NCI-H1417 (cell line): ENCODE measurements around the gene MEGF6.
A peak's percentile ranks its signal among the peaks of the same experiment; 100 is the strongest.

ENCODE experiments used
- DNase-seq, 3 experiments: peaks; one replicate each; lab custom pipeline; 2025; lab: John Stamatoyannopoulos, UW

MEGF6 gene

DNA sequence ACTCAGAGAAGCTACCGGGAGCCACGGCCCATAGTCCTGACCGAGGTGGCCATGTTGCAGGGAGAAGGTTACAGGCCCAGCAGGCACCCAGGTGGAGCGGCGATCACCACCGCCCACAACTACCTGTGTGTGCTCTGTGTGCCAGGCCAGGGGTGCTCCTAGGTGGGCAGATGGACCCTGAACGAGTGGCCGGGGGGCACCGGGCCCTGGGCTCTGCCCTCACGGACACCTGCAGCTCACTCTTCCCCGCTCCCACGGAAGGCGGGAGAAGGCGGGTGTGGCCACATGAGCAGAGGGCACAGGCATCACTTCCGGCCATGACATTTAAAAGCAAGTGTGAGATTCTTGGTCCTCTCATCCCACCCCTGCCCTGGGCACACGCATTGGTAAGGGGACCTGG is 73.9 kb downstream of the MEGF6 start:
- no peak for DNase-seq

DNA sequence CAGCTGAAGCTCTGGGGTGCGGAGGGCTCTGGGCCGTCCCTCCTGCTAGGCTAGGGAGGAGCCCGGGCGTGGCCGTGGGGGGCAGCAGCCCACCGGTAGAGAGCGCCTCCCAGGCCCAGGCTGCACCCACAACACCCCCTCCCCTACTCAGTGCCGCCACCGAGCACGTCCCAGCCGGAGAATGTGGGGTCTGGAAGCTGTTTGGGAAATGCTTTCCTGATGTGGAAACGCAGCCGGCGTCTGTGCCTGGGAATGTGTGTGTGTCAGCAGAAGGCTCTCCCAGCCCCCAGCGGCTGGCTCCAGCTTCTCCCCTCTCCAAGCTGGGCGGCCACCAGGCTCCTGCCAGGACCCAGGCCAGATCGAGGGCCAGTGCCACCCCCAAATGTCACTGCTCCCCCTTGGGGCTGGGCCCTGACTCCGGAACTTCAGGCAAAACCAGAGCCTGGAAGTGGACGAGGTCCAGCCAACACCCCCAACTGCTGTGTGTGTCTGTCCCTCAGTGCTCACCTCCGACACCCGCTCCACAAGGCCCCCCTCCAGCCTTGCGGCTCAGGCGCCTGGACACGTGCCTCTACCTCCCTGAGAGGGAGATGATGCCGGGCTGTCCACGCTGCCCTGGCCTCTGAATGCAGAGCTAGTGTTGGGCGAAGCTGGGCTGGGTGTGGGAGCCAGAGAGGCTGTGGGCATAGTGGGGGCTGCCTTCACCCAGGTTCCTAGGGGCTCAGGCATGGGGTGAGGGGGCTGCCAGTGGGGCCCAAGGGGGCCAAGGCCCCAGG is 74.7 kb downstream of the MEGF6 start:
- no peak for DNase-seq

DNA sequence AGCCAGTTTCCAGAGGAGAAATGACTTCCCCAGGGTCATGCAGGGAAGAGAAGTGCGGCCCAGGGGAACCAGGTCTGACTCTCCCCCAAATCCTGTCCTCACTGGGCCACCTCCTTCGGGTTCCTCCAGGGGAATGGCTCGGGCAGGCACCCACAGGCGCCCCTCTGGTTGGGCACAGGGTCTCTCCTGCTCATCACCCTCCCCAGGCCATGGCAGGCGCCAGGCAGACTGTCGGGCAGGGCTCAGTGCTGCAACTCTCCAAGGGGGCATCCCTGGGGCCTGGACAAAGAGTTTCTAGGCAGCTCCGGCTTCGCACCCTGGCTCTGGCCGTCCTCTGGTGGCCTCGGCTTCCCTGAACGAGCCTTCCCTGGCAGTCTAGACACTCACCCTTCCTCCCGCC is 75.6 kb downstream of the MEGF6 start:
- no peak for DNase-seq

DNA sequence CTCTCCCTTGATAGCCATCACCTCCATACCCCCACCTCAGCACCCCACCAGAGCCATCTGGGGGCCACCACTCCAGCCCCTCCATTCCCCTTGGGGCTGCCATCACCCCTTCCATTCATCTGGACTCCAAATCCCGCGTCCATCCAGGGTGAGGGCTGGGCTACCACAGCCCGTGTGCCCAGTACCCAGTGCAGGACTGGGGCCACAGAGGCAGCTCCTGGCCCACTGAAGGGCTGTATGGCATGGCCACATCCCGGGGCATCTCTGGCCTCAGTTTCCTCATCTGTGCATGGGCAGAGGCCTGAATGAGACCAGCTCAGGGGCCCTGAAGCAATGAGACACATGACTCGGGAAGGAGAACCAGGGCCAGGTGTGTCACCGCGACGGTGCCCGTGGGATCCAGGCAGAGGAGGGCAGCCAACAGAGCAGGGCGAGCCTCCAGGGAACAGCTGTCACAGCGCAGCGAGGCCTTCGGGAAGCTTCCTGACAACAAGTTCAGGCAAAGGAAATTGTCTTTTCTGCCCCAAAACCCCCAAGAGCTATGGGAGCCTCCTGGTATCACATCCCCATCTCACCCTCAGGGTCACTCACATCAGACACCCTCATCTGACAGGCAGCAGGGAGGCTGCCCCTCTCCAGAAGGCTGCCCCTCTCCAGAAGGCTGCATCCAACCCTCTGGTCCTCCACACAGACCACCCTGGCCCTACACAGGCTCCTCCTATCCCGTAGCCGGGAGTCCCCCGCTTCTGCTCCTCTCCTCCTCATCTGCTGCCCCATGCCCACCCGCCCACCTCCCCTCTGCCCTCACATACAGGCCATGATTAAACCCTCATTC is 76.3 kb downstream of the MEGF6 start:
- no peak for DNase-seq

DNA sequence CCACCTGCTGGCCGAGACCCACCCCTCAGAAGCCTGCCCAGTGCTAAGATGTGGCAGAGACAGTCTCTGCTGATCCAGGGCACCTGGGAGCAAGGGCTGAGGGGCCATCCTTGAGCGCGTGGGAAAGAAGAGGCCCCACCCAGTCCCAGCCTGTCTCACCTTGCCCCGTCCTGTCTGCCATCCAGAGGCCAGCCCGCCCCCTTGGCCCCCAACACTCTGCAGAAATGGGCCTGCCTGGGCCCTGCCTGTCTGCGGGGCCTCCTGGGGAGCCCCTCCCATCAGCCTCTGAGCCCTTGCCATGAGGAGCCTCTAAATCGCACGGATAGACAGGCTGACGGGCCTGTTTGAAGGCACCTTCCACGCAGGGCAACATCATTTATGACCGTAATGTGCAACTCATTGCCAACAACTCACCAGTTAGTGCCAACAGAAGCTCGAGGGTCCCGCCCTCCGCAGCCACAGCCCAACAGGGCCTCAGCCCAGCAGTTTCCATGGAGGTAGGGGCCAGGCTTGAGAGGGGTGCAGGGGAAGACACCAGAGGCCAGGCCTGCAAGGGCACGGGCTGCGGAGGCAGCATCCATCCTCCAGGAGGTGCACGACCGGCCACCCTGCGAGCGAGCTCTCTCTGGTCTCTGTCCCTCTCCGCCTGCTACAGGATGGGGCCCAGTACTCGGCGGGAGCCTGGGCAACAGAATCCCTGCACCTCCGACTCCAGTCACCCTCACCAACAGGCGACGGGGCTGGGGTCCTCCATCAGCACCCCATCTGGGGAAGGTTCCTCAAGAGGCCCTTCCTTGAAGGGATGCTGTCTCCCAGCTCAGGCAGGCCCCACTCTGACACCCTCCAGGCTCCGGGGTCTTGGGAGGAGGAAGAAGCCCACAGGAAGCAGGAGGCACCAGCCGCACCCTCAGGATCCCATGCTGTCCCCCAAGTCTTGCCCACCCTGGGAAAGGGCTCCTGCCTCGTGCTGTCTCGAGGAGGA is 78.0 kb downstream of the MEGF6 start:
- DNase-seq, result no peak

GRCh38 chr1:3531928-3532327 is 79.4 kb downstream of the MEGF6 start:
- no peak for DNase-seq

- peak; percentile 35 to 59 (median 48) for DNase-seq
These were observed 80.1 kb downstream of the MEGF6 start for GRCh38 chr1:3530926-3531818.

DNA sequence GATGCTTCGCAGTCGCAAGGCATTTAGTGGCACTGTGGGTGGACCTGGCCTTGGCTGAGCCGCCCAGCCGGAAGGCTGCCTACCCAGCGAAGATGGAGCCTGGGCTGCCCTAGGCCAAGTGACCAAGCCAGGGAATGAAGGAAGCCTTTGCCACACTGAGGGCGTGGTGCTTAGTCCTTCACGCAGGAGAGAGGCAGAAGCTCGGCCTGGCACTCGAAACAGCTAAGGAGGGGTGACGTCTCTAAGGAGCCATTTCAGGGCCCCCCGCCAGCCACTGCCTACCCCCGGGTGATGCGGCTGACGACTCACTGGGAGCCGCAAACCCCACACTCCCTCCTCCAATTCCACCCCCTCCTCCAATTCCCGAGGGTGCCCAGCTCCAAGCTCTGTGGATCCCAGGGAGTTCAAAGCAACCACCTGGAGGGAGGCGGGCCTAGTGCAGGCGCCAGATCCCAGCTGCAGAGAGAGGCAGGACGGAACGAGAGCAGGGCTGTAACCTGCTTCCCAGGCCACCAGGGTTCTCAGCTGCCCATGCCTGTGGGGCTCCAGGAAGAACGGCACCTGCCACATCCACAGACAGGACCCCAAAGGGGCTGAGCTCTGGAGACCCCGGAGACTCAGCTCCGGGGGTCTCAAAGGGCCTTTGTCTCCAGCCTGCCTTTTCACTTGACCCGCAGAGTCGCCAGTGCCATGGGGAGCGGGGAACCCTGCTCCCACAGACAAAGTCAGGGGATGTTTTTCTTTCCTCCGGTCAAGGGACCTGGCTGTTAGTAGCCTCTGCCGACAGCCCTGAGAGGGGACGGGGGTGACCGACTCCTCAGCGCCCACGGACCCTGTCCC is 81.0 kb downstream of the MEGF6 start:
- peak; percentile 8 to 62 (median 38) for DNase-seq

GRCh38 chr1:3529099-3529729 is 82.1 kb downstream of the MEGF6 start:
- no peak for DNase-seq

DNA sequence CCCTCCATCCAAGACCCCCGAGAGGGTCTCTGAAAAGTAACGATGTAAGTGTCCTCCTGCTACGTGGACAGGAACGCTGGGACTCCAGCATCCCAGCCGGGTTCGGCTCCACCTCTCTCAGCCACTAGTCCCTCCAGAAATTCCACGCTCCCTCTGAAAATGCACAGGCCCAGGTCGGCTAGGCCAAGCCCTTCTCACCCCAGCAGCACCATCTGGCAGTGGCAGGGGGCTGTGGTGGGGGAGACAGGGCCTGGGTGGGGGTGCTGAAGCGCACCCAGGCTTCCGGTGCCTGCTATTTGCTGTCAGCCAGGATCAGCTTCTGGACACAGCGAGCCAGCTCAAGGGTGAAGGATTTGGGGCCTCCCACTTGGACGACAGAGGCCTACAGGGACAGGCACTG is 83.5 kb downstream of the MEGF6 start:
- DNase-seq, result no peak

DNA sequence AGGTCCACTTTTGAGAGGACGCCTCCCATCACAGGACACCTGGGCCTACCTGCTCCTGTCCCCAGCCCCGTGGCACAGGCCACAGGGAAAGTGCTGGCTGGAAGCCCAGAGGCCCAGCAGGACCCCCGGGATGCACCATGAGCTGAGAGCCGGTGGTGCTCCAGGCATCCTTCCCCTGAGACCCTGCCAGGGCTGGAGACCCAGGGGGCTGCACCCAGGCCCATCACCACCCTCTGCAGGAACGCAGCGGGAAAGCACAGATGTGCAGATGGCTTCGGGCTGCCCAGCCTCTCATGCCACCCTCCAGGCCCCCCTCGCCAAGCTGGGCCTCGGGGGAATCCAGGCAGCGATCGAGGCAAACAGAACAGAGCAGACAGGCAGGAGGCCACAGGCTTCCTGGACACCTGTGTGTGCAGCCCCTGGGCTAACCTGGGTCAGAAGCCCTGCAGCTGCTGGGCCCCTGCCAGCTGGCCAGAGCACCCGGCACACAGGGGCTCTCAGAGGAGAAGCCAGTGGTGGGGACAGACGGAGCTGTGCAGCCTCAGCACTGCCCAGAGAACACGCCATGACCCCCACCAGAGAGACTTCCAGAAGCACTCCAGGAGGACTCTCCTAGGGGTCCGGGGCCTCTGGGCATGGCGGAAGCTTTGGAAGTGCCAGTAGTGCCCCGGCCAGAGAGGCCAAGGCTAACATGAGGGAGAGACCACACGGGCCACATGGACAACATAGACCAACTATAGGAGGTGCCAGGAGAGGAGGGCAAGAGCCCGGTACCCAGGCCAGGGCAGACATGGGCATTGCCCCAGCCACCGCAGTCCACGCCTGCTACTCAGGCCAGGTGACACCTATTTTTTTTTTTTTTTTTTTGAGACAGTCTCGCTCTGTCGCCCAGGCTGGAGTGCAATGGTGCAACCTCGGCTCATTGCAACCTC is 85.5 kb downstream of the MEGF6 start:
- peak in 1 of 3 experiments; percentile 29 for DNase-seq

DNA sequence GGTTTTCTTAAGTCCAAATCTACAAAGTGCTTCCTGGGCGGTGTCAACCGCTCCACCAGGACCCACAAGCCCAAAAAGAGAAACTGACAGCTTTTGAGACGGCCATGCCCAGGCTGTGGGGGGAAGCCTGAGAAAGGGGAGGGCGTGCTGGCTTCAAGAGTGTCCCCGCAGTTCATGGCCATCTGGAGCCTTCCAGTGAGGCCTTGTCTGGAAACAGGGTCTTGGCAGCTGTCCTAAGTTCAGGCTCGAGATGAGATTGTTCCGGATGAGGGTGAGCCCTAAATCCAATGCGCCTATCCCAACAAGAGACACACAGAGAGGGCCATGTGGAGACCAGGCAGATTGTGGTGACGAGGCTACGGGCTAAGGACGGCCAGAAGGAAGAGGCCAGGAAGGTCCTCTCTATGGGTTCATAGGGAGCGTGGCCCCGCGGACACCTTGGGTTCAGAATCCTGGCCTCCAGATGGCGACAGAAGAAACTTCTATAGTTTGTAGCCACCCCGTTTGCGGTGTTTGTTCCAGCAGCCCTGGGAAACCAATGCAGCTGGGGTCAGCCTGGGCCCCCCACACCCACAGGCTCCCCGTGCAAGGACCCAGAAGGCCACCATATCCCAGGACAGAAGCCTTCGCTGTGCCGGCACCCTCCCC is 86.6 kb downstream of the MEGF6 start:
- no peak for DNase-seq

GRCh38 chr1:3523980-3524379 is 87.3 kb downstream of the MEGF6 start:
- DNase-seq, result no peak

DNA sequence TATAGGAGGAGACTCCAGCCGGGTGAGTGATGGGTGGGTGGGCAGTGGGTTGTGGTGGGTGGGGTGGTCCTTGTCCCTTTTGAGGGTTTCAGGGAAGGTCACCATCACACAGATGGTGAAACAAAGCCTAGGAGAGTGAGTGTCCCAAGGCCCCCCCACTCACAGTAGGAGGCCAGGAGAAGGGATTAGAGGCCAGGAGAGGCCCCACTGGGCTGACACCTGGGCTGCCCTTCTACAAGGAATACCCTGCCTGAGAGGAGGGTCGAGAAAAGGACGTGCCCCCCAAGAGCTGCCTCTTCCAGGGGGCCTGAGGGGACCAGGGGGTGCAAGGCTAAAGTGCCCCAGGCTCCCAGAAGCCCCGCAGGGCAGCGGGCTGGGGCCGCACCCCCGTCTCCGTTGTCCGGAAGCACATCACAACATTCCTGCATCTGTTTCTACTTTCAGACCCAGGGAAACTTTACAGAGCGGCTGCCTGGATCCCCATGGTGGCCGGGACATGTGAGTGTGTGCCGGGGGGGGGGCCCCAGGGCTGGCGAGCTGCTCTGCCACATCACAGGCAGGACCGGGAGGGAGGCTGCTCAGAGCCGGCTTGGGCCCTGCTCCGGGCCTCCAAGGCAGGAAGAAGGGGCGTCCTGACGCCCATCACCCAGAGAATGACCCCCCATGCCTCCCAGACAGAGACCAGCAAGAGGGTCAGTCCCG is 88.6 kb downstream of the MEGF6 start:
- no peak for DNase-seq

DNA sequence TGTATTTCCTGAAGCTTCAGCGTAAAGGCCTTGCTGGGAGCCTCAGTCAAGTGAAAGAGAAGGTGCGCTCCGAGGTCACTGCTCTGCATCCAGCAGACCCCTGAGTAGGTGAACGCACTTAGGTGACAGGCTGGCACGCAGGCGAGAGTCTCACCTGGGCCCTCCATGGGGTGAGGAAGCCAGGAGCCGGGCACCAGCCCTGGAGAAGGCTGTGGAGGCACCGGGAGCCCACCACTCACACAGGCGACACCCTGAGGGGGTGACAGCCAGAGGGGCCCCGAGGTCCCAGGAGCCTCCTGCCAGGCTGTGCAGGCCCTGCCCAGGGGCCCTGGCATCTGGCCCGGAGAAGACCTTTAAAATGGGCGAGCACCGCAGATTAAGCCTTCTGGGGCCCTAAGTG is 89.2 kb downstream of the MEGF6 start:
- DNase-seq, result no peak

DNA sequence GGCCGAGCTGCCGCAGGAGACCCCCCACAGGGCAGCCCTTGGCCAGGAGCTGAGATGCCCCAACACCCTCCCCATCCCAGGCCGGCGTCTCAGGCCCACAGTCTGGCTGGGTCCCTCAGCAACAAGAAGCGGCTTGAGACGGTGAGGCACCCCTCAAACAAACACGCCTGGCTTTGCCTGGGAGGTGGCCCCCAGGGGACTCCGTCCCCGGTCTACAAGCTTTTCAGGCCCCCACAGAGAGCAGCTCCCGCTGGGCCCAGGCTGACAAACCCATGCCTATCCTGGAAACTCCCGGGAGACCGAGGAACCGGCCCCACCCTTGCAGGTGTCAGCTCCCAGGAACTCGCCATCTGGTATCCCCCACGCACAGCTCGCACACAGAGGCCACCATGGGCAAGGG is 89.9 kb downstream of the MEGF6 start:
- DNase-seq, result no peak
